H1 (cell line): ENCODE data around the gene CLEC4E. TPM values are rescaled to one million over a fixed set of nuclear protein-coding genes. Genes with fewer than 3 reads are reported as not detected.

Experiments used
- CTCF ChIA-PET: fragments of 300-600 bp; sonication (Branson Sonifier 250); formaldehyde crosslinking; loops from one replicate; lab custom pipeline; 2021; ENCODE audit not compliant: partially characterized antibody; lab: Charles Lee
- POLR2A ChIA-PET: fragments of 300-600 bp; sonication (Branson Sonifier 250); formaldehyde crosslinking; loops from one replicate; lab custom pipeline; 2021; ENCODE audit warnings: inconsistent platforms; ENCODE audit not compliant: partially characterized antibody; lab: Charles Lee
- DNase-seq, 2 experiments: peaks; one replicate each; pipeline versions ENCODE4 v3.0.0 to v3.0.0-alpha.2; 2010 to 2022; ENCODE audit warnings: low spot score in 2 of 2, low read depth in 1 of 2, mixed read lengths in 1 of 2
- FAIRE-seq: peaks from 2 replicates; lab custom pipeline; 2011; peaks lifted over from hg19 to GRCh38; lab: Jason Lieb, UNC
- H2AFZ ChIP-seq: 2 replicates; pipeline ENCODE4 v1.8.1; 2012; ENCODE audit warnings: low read length, inconsistent platforms
- H2AK5ac ChIP-seq: 2 replicates; pipeline ENCODE4 v1.6.1; 2013; ENCODE audit warnings: low read depth, low read length
- H2BK120ac ChIP-seq: replicated peaks from 2 replicates; pipeline ENCODE3; 2013; ENCODE audit warnings: low read depth, low read length, inconsistent platforms
- H2BK12ac ChIP-seq: 2 replicates; pipeline ENCODE4 v1.6.1; 2013; ENCODE audit warnings: low read depth, low read length
- H2BK15ac ChIP-seq: 2 replicates; pipeline ENCODE4 v1.6.1; 2013; ENCODE audit warnings: low read length
- H2BK20ac ChIP-seq: 2 replicates; pipeline ENCODE4 v1.6.1; 2013; ENCODE audit warnings: low read length
- H2BK5ac ChIP-seq: 2 replicates; pipeline ENCODE4 v1.6.1; 2013; ENCODE audit warnings: low read depth, low read length
- H3K14ac ChIP-seq: 2 replicates; pipeline ENCODE4 v1.6.1; 2013; ENCODE audit warnings: inconsistent platforms; ENCODE audit not compliant: insufficient read length
- H3K18ac ChIP-seq: 2 replicates; pipeline ENCODE4 v1.6.1; 2013; ENCODE audit warnings: low read length; ENCODE audit errors: extremely low read depth
- H3K23ac ChIP-seq: 2 replicates; pipeline ENCODE4 v1.6.1; 2013; ENCODE audit warnings: inconsistent platforms; ENCODE audit not compliant: insufficient read length
- H3K23me2 ChIP-seq: 2 replicates; pipeline ENCODE4 v1.6.1; 2013; ENCODE audit warnings: low read depth, low read length
- H3K27ac ChIP-seq: 2 replicates; pipeline ENCODE4 v1.6.1; 2011; ENCODE audit warnings: low read depth, low read length, inconsistent platforms
- H3K27me3 ChIP-seq, 4 experiments: replicated peaks in 1 of 4; 1 replicate in 1 of 4; 2 replicates in 3 of 4; pipeline versions ENCODE4 v1.6.1 to v1.8.1; 2011 to 2013; ENCODE audit warnings: low read length in 3 of 4, mild to moderate bottlenecking in 3 of 4, inconsistent platforms in 2 of 4, mixed read lengths in 2 of 4, moderate library complexity in 1 of 4; ENCODE audit not compliant: control insufficient read depth in 3 of 4, insufficient read depth in 3 of 4; ENCODE audit errors: extremely low read depth in 1 of 4
- H3K36me3 ChIP-seq, 4 experiments: 2 replicates each; pipeline versions ENCODE4 v1.6.1 to v1.8.1; 2011 to 2013; ENCODE audit warnings: mild to moderate bottlenecking in 4 of 4, low read length in 3 of 4, moderate library complexity in 2 of 4, control low read depth in 1 of 4, inconsistent platforms in 1 of 4; ENCODE audit not compliant: insufficient read depth in 4 of 4, control insufficient read depth in 2 of 4
- H3K4ac ChIP-seq: replicated peaks from 2 replicates; pipeline ENCODE3; 2013; ENCODE audit warnings: low read length, low read depth, mixed read lengths, inconsistent platforms; ENCODE audit not compliant: insufficient read length
- H3K4me1 ChIP-seq, 4 experiments: replicated peaks in 1 of 4; 1 replicate in 1 of 4; 2 replicates in 3 of 4; pipeline versions ENCODE4 v1.6.1 to v1.8.1; 2011 to 2013; ENCODE audit warnings: low read length in 3 of 4, inconsistent platforms in 2 of 4, mixed read lengths in 1 of 4; ENCODE audit not compliant: insufficient read depth in 4 of 4, control insufficient read depth in 3 of 4
- H3K4me2 ChIP-seq, 2 experiments: 2 replicates each; pipeline versions ENCODE4 v1.6.1 to v1.8.1; 2011 to 2013; ENCODE audit warnings: low read depth in 2 of 2, low read length in 2 of 2, control low read depth in 1 of 2, inconsistent platforms in 1 of 2, mild to moderate bottlenecking in 1 of 2; ENCODE audit not compliant: insufficient read depth in 1 of 2
- H3K4me3 ChIP-seq, 4 experiments: fragments of 200-600, 300-600 bp in 1 of 4; sonication (generic), shearing (Covaris generic), sonication (Bioruptor Twin) in 1 of 4; 2 replicates each; pipeline versions ENCODE4 v1.5.1 to v1.8.1; 2011 to 2016; ENCODE audit warnings: low read length in 4 of 4, low read depth in 3 of 4, control low read depth in 2 of 4, inconsistent platforms in 2 of 4, mild to moderate bottlenecking in 2 of 4, mixed read lengths in 1 of 4, moderate library complexity in 1 of 4; ENCODE audit not compliant: insufficient read depth in 2 of 4; ENCODE audit errors: extremely low read depth in 1 of 4
- H3K56ac ChIP-seq: replicated peaks from 2 replicates; pipeline ENCODE3; 2013; ENCODE audit warnings: low read depth, mild to moderate bottlenecking, mixed read lengths, low read length, inconsistent platforms; ENCODE audit not compliant: insufficient read length
- H3K79me1 ChIP-seq: 2 replicates; pipeline ENCODE4 v1.6.1; 2013; ENCODE audit warnings: low read depth, low read length, control low read depth
- H3K79me2 ChIP-seq, 2 experiments: 2 replicates each; pipeline versions ENCODE4 v1.6.1 to v1.8.1; 2012 to 2013; ENCODE audit warnings: low read length in 2 of 2, mild to moderate bottlenecking in 2 of 2, inconsistent platforms in 1 of 2; ENCODE audit not compliant: insufficient read depth in 2 of 2, control insufficient read depth in 1 of 2
- H3K9ac ChIP-seq, 4 experiments: replicated peaks in 1 of 4; 1 replicate in 1 of 4; 2 replicates in 3 of 4; pipeline versions ENCODE4 v1.6.1 to v1.8.1; 2011 to 2013; ENCODE audit warnings: low read depth in 3 of 4, low read length in 3 of 4, control low read depth in 2 of 4, mild to moderate bottlenecking in 2 of 4, moderate library complexity in 2 of 4, inconsistent platforms in 1 of 4; ENCODE audit errors: extremely low read depth in 1 of 4
- H3K9me3 ChIP-seq, 2 experiments: 2 replicates each; pipeline versions ENCODE4 v1.6.1 to v1.8.1; 2012 to 2013; ENCODE audit warnings: mild to moderate bottlenecking in 2 of 2, moderate library complexity in 2 of 2, control low read depth in 1 of 2, inconsistent platforms in 1 of 2, low read depth in 1 of 2, low read length in 1 of 2, mixed read lengths in 1 of 2; ENCODE audit not compliant: insufficient read depth in 2 of 2
- H4K20me1 ChIP-seq, 2 experiments: replicated peaks in 1 of 2; 2 replicates each; pipeline versions ENCODE3 to v1.8.1; 2011 to 2013; ENCODE audit warnings: inconsistent platforms in 2 of 2, low read length in 2 of 2, mild to moderate bottlenecking in 1 of 2; ENCODE audit not compliant: insufficient read depth in 2 of 2, control insufficient read depth in 1 of 2
- H4K5ac ChIP-seq: 2 replicates; pipeline ENCODE4 v1.6.1; 2013; ENCODE audit warnings: low read length, low read depth, mixed read lengths, inconsistent platforms; ENCODE audit not compliant: insufficient read length
- H4K8ac ChIP-seq: 2 replicates; pipeline ENCODE4 v1.8.0; 2013; ENCODE audit warnings: mild to moderate bottlenecking, moderate library complexity, low read length, inconsistent platforms; ENCODE audit not compliant: insufficient read depth; ENCODE audit errors: extremely low read depth
- H4K91ac ChIP-seq: replicated peaks from 2 replicates; pipeline ENCODE3; 2013; ENCODE audit warnings: low read length, mixed read lengths, inconsistent platforms; ENCODE audit not compliant: insufficient read length
- FOSL1 ChIP-seq: IDR thresholded peaks from 2 replicates; pipeline ENCODE4 v1.6.1; 2011; ENCODE audit warnings: mild to moderate bottlenecking, low read depth, low read length, moderate library complexity; ENCODE audit not compliant: insufficient read depth
- NANOG ChIP-seq: IDR thresholded peaks from 2 replicates; pipeline ENCODE4 v1.6.1; 2011; ENCODE audit warnings: low read length, low read depth, mild to moderate bottlenecking, inconsistent platforms; ENCODE audit not compliant: insufficient read depth, poor library complexity, severe bottlenecking
- PHF8 ChIP-seq: fragments of 200-600 bp; sonication (generic); conservative IDR thresholded peaks from 2 replicates; pipeline ENCODE4 v1.7.1; 2012; ENCODE audit warnings: low read depth, mild to moderate bottlenecking, inconsistent platforms, low read length, moderate library complexity
- POU5F1 ChIP-seq: IDR thresholded peaks from 2 replicates; pipeline ENCODE4 v1.6.1; 2011; ENCODE audit warnings: low read depth, mild to moderate bottlenecking, low read length, moderate library complexity
- RNF2 ChIP-seq: fragments of 200-900, 300-1000 bp; sonication (generic); IDR thresholded peaks from 2 replicates; pipeline ENCODE4 v1.7.1; 2016; ENCODE audit warnings: borderline replicate concordance, low read depth, mild to moderate bottlenecking, antibody characterized with exemption, low read length; ENCODE audit not compliant: poor library complexity, severe bottlenecking; ENCODE audit errors: missing control alignments
- SIRT6 ChIP-seq: IDR thresholded peaks from one replicate; pipeline ENCODE4 v1.7.1; 2012; ENCODE audit warnings: low read length, inconsistent platforms
- SP1 ChIP-seq: IDR thresholded peaks from 2 replicates; pipeline ENCODE4 v1.6.1; 2011; ENCODE audit warnings: low read depth, low read length
- SP4 ChIP-seq: IDR thresholded peaks from 2 replicates; pipeline ENCODE4 v1.6.1; 2012; ENCODE audit warnings: low read length, inconsistent platforms
- TBP ChIP-seq: IDR thresholded peaks from 2 replicates; pipeline ENCODE4 v1.6.1; 2011; ENCODE audit warnings: low read depth, low read length, improper control_type of control experiment
- WGBS, 2 experiments: shearing (Covaris generic) in 1 of 2; methylation state at CpG; one replicate each; pipeline versions ENCODE4 v1.1.6 to v1.1.7; 2013 to 2015; ENCODE audit warnings: low lambda C conversion rate in 2 of 2, mixed read lengths in 2 of 2, inconsistent platforms in 1 of 2, low coverage in 1 of 2, missing lambda C conversion rate in 1 of 2; ENCODE audit not compliant: insufficient replicate concordance in 2 of 2, insufficient coverage in 1 of 2, insufficient read length in 1 of 2; ENCODE audit errors: extremely low coverage in 1 of 2, missing lambda C conversion rate in 1 of 2; 5-methylcytosine and 5-hydroxymethylcytosine counted together
- polyA plus RNA-seq, 7 experiments: library from polyadenylated mRNA; depleted of rRNA in 3 of 7; stranded (reverse) in 5 of 7; unstranded in 2 of 7; fragments of >200 nt in 5 of 7; fragments of 200-250 nt in 2 of 7; gene quantifications; 1 replicate in 5 of 7; 2 replicates in 1 of 7; 4 replicates in 1 of 7; pipeline versions ENCODE4 v1.2.1 to v1.2.3, GENCODE V29; 2011 to 2013; ENCODE audit warnings: missing spikeins in 2 of 7, mixed read lengths in 2 of 7
- total RNA-seq: library from RNA; stranded (reverse); fragmentation: NEBNext Ultra II Directional; extraction: Animal tissue kit (Norgen Biotek cat#: 25700); gene quantifications from 2 replicates; pipeline ENCODE4 v1.2.1, GENCODE V29; 2021
- TF ChIP-seq, protein P1 (sequence below): IDR thresholded peaks from 2 replicates; pipeline ENCODE4 v1.6.1; 2012; ENCODE audit warnings: inconsistent platforms
- TF ChIP-seq, protein P2 (sequence below): IDR thresholded peaks from 2 replicates; pipeline ENCODE4 v1.6.1; 2012; ENCODE audit warnings: low read length, inconsistent platforms

The CLEC4E gene
- total and polyA plus RNA-seq, 2 of the 8 experiments (the other 6 are each of a cell fraction or from before 2014, with no cell fraction given), result 0.03 TPM; not detected in 1

DNA sequence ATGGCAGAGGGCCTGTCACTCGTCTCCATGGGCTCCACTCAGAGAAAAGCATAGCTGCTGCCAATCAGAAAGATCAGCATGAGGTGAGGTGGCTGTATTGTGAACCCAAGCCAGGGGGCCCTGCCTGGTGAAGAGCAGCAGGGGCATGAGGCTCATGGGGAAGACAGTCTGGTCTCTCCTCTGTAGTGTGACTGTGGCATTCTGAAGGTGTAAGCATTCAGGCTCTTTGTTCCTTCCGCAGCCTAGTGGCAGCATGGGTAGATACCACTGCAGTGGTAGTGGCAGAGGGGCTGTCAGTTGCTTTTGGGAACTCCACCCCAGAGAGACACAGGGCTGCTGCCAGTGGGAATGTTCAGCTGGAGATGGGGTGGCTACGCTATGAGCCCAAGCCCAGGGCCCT lies 32.5 kb downstream of the CLEC4E start:
- Histone ChIP-seq H3K23ac (no peak overlapping the region), H3K9ac (no peak overlapping the region), H2BK12ac (peak overlapping the region; percentile 78; the same call in 1 of the 2 replicates), H3K4me1 (peaks cover 0 to 17% (median 11%) of the 10 kb centered on the region in 4 experiments; a peak in 6 of 7 replicates), H4K5ac (no peak overlapping the region), H2BK20ac (peak overlapping the region; percentile 66; the same call in 1 of the 2 replicates), H2BK5ac (0 out of 2 replicates have a peak overlapping the region, but pooled peaks have one; percentile 49), H4K20me1 (no peaks in the 10 kb centered on the region), H3K79me2 (no peaks in the 10 kb centered on the region), H3K4me3 (no peak overlapping the region), H3K23me2 (no peaks in the 10 kb centered on the region), H3K14ac (no peak overlapping the region), H3K4me2 (peak overlapping the region in 1 of 2 experiments; percentile 39; a peak in 1 of 4 replicates), H3K36me3 (no peaks in the 10 kb centered on the region), H2AFZ (peak overlapping the region; percentile 82), H3K18ac (peak overlapping the region; percentile 60; the same call in 1 of the 2 replicates), H3K27ac (no peak overlapping the region), H2AK5ac (no peak overlapping the region), H4K91ac (no peak overlapping the region), H3K27me3 (no peaks in the 10 kb centered on the region), H4K8ac (no peak overlapping the region), H2BK120ac (no peak overlapping the region), H3K79me1 (no peaks in the 10 kb centered on the region), H3K56ac (no peak overlapping the region), H3K9me3 (no peaks in the 10 kb centered on the region), H2BK15ac (peak overlapping the region; percentile 89; the same call in 1 of the 2 replicates), H3K4ac (no peak overlapping the region)
- CTCF ChIA-PET, result interaction anchor here (1.1 kb wide), 1 partner anchor 18 kb away, joined by 3 read pairs; no protein-coding TSS in a partner anchor
- FAIRE-seq, result no peak
- WGBS, 2 experiments, result 83% methylated on average over 3 of the region's 3 CpGs; no CpG with 5 or more reads in 1 of the 2 experiments
- POLR2A ChIA-PET, result no interaction called here
- DNase-seq, result no peak
- no peak for TF ChIP-seq NANOG
- TF ChIP-seq RNF2, result no peak
- no peak for TF ChIP-seq SP1
- TF ChIP-seq, protein P1, sequence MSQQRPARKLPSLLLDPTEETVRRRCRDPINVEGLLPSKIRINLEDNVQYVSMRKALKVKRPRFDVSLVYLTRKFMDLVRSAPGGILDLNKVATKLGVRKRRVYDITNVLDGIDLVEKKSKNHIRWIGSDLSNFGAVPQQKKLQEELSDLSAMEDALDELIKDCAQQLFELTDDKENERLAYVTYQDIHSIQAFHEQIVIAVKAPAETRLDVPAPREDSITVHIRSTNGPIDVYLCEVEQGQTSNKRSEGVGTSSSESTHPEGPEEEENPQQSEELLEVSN, result no peak
- no peak for TF ChIP-seq FOSL1
- no peak for TF ChIP-seq TBP
- no peak for TF ChIP-seq PHF8
- no peak for TF ChIP-seq SIRT6
- no peak for TF ChIP-seq SP4
- TF ChIP-seq POU5F1, result no peak
- TF ChIP-seq, protein P2, sequence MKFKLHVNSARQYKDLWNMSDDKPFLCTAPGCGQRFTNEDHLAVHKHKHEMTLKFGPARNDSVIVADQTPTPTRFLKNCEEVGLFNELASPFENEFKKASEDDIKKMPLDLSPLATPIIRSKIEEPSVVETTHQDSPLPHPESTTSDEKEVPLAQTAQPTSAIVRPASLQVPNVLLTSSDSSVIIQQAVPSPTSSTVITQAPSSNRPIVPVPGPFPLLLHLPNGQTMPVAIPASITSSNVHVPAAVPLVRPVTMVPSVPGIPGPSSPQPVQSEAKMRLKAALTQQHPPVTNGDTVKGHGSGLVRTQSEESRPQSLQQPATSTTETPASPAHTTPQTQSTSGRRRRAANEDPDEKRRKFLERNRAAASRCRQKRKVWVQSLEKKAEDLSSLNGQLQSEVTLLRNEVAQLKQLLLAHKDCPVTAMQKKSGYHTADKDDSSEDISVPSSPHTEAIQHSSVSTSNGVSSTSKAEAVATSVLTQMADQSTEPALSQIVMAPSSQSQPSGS, result no peak
